Left ventricle myocardium superior (tissue), 1 donor: ENCODE results near the gene ANKRD2. TPM values are rescaled to one million over a fixed set of nuclear protein-coding genes. Genes with fewer than 3 reads are reported as not detected.

ENCODE experiments used
- ATAC-seq: fragments of 200-7000 bp; cut with Tn5 transposase; one replicate; pipeline ENCODE4 v1.9.1; 2020; ENCODE audit warnings: mild to moderate bottlenecking, moderate library complexity
- DNase-seq: peaks from one replicate; pipeline ENCODE4 v3.0.0-alpha.2; 2020
- intact Hi-C: fragments of 100-400 bp; cut with micrococcal nuclease; formaldehyde crosslinking; loops from one replicate; pipeline ENCODE4 v1.11.0; 2022
- total RNA-seq: library from RNA; stranded (reverse); fragmentation: NEBNext Ultra II Directional; extraction: Animal tissue kit (Norgen Biotek cat#: 25700); gene quantifications from one replicate; pipeline ENCODE4 v1.2.1, GENCODE V29; 2021
- donor health status: DM: no; HTN: yes; CAD: no; lungs with severe emphysema.

ANKRD2 gene
- total RNA-seq, 1 donor from 2014 or later: 318 TPM

GRCh38 chr10:97587183-97587582 lies 14.6 kb downstream of the ANKRD2 start:
- intact Hi-C loops: no loop called here
- no peak for ATAC-seq

GRCh38 chr10:97589479-97589878 lies 16.9 kb downstream of the ANKRD2 start, which contains the start of gene C10orf62:
Gene C10orf62, plus strand, starts transcription at chr10:97589721. Its CDS starts 177 bp downstream, at chr10:97589898.
- no peak for ATAC-seq
- intact Hi-C loops: no loop called here
- DNase-seq: no peak

More at GRCh38 chr10:97587183-97587582, 14.6 kb downstream of the ANKRD2 start:
- DNase-seq: no peak

GRCh38 chr10:97590082-97590747 lies 17.6 kb downstream of the ANKRD2 start:
- DNase-seq: no peak
- intact Hi-C loops: no loop called here
- ATAC-seq: no peak

- DNase-seq (no peak), ATAC-seq (no peak)
- intact Hi-C loops: no loop called here
Observed at GRCh38 chr10:97590748-97591495, 18.3 kb downstream of the ANKRD2 start.

GRCh38 chr10:97593421-97593820 lies 20.8 kb downstream of the ANKRD2 start:
- intact Hi-C loops: no loop called here
- DNase-seq (no peak), ATAC-seq (no peak)

- peak; percentile 92 for ATAC-seq
- intact Hi-C loops: no loop called here
- DNase-seq: peak; percentile 49
Observed at GRCh38 chr10:97596101-97597082, 23.8 kb downstream of the ANKRD2 start.

- intact Hi-C loops: no loop called here
- no peak for DNase-seq
- ATAC-seq: no peak
Observed at GRCh38 chr10:97597778-97598177, 25.2 kb downstream of the ANKRD2 start.

- ATAC-seq (no peak), DNase-seq (no peak)
- intact Hi-C loops: no loop called here
Observed at GRCh38 chr10:97598407-97599271, 26.1 kb downstream of the ANKRD2 start.

GRCh38 chr10:97599272-97599619 lies 26.7 kb downstream of the ANKRD2 start:
- DNase-seq: no peak
- intact Hi-C loops: no loop called here
- ATAC-seq: no peak

GRCh38 chr10:97600616-97601015 lies 28.0 kb downstream of the ANKRD2 start:
- no peak for DNase-seq
- no peak for ATAC-seq
- intact Hi-C loops: no loop called here

- ATAC-seq (peak; percentile 86), DNase-seq (peak; percentile 76)
- intact Hi-C loops: no loop called here
Observed at GRCh38 chr10:97601268-97602215, 29.0 kb downstream of the ANKRD2 start.

GRCh38 chr10:97607095-97607636 lies 34.6 kb downstream of the ANKRD2 start:
- ATAC-seq: no peak
- no peak for DNase-seq
- intact Hi-C loops: no loop called here

- peak; percentile 89 for ATAC-seq
- DNase-seq: peak; percentile 83
- intact Hi-C loops: no loop called here
Observed at GRCh38 chr10:97608991-97609561, 36.5 kb downstream of the ANKRD2 start.

GRCh38 chr10:97611473-97611872 lies 38.9 kb downstream of the ANKRD2 start:
- intact Hi-C loops: no loop called here
- no peak for DNase-seq
- no peak for ATAC-seq

- DNase-seq: no peak
- ATAC-seq: peak; percentile 57
- intact Hi-C loops: loop anchor here (2.0 kb wide), 1 partner anchor 40 kb away; the partner anchor contains the start of gene ANKRD2
Observed at GRCh38 chr10:97612386-97612785, 39.8 kb downstream of the ANKRD2 start.

- ATAC-seq (no peak), DNase-seq (no peak)
- intact Hi-C loops: no loop called here
Observed at GRCh38 chr10:97618285-97618684, 45.7 kb downstream of the ANKRD2 start.

GRCh38 chr10:97618733-97619132 lies 46.2 kb downstream of the ANKRD2 start:
- ATAC-seq (no peak), DNase-seq (no peak)
- intact Hi-C loops: no loop called here
